ENCODE data around the gene POGLUT2.

Gene POGLUT2

DNA sequence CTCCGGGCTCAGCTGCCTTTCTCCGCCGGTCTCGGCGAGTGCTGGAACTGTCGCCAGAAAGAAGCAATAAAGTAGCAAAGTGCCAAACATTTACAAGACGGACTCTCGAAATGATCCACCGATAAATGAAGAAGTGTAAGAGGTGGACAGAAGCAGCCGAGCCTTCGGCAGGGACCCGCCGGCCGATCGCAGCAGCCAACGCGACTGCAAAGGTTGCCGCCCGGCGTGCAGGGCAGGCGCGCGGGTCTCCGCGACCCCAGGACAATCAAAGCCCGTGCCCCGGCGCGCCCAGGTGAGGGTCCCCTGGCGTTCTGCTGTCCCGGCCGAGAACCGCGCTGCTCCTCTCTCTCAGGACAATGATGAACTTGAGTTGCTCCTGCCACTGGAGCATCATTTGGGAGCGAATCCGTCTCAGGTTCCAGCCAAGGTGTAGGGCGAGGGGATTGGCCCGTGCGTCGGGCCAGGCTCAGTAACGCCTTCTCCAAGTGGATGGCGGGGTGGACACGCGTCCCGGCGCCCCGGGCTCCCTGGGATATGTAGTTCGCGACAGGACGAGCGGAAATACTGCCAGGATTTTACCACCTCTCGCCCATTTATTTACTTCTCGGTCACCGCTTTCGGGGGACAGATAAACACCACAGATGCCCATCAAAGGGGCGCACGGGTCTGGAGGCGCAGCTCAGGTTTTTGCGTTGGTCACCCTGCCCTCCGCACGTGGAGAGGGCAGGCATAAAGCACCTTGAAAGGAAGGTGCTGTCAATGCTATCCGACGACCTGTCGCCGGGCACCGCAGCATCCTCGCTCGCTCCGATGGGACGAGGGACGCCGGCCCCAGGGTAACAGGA lies at the start of gene POGLUT2, which contains the start of gene BIVM:
TSS of gene POGLUT2 (minus strand) at position 396 of the 845 bp plus-strand sequence. CDS start at position 90, 306 bp downstream.
TSS of gene BIVM (plus strand) at position 539 of the 845 bp plus-strand sequence. CDS start 8,149 bp downstream, outside the sequence.
- TF ChIP-seq FOXP2 (optimal IDR thresholded peaks at IDR 0.05; ENCODE audit: control extremely low read depth, extremely low read length, insufficient read depth) (no peak), POLR2AphosphoS5 (IDR thresholded peaks at IDR 0.05; ENCODE audit: borderline replicate concordance, low read depth, low read length) (no peak)
- peak within 1 kb of the TSS; percentile 87 for H3K9ac ChIP-seq (ENCODE audit: insufficient read length)
- DNase-seq (ENCODE audit: low read depth, low spot score) = peak; percentile 8
- peak within 1 kb of the TSS; percentile 87 for H3K4me3 ChIP-seq
- H3K27ac ChIP-seq = no peak within 1 kb of the TSS
- H3K36me3 ChIP-seq (ENCODE audit: insufficient read depth, low read length) = no peaks in the 10 kb centered on the region
- no peaks in the 10 kb centered on the region for H3K9me3 ChIP-seq (ENCODE audit: low read depth, low read length)

GRCh38 chr13:102847272-102848234 lies 48.8 kb upstream of the POGLUT2 start:
- Histone ChIP-seq H3K36me3 (ENCODE audit: insufficient read depth, low read length) (no peaks in the 10 kb centered on the region), H3K27ac (peak overlapping the region; percentile 87), H3K9ac (ENCODE audit: insufficient read length) (peak overlapping the region; percentile 91), H3K4me3 (peak overlapping the region; percentile 97), H3K9me3 (ENCODE audit: low read depth, low read length) (no peaks in the 10 kb centered on the region)
- DNase-seq (ENCODE audit: low read depth, low spot score) = peak; percentile 37
- no peak for TF ChIP-seq FOXP2 (optimal IDR thresholded peaks at IDR 0.05; ENCODE audit: control extremely low read depth, extremely low read length, insufficient read depth)
- no peak for TF ChIP-seq EZH2 (IDR thresholded peaks at IDR 0.05)
- no peak for TF ChIP-seq POLR2AphosphoS5 (IDR thresholded peaks at IDR 0.05; ENCODE audit: borderline replicate concordance, low read depth, low read length)

DNA sequence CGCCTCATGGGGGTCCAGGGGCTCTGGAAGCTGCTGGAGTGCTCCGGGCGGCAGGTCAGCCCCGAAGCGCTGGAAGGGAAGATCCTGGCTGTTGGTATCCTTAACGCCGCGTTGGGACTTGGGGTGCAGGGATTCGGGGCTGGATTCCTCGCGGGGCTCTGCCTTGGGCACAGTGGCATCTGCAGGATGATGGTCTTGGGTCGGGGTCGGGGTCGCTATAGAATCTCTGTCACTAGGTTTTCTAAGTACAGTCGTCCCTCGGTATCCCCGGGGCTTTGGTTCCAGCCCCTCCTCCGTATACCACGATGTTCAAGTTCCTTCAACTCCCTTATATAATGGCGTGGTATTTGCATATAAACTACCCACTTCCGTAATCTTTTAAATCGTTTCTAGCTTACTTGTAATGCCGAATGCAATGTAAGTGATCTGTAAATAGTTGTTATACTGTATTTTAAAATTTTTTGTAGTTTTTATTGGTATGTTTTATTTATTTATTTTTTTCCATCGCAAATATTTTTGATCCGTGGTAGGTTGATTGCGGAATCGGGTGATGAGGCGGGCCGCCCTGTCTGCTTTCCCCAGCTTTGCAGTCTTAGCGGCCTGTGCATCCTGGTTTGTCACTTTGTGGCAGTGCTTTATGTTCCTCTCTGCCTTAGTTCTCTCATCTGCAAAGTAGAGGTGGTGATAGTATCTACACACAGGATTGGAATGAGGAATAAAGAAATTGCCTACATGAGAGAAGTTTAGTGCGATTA lies 47.7 kb upstream of the POGLUT2 start:
- H3K9ac ChIP-seq (ENCODE audit: insufficient read length) = peak overlapping the region; percentile 91
- H3K4me3 ChIP-seq = peak overlapping the region; percentile 97
- H3K9me3 ChIP-seq (ENCODE audit: low read depth, low read length) = no peaks in the 10 kb centered on the region
- H3K36me3 ChIP-seq (ENCODE audit: insufficient read depth, low read length) = no peaks in the 10 kb centered on the region
- TF ChIP-seq FOXP2 (optimal IDR thresholded peaks at IDR 0.05; ENCODE audit: control extremely low read depth, extremely low read length, insufficient read depth) = no peak
- TF ChIP-seq POLR2AphosphoS5 (IDR thresholded peaks at IDR 0.05; ENCODE audit: borderline replicate concordance, low read depth, low read length) = no peak
- TF ChIP-seq EZH2 (IDR thresholded peaks at IDR 0.05) = no peak
- H3K27ac ChIP-seq = peak overlapping the region; percentile 87
- DNase-seq (ENCODE audit: low read depth, low spot score) = peak; percentile 14

DNA sequence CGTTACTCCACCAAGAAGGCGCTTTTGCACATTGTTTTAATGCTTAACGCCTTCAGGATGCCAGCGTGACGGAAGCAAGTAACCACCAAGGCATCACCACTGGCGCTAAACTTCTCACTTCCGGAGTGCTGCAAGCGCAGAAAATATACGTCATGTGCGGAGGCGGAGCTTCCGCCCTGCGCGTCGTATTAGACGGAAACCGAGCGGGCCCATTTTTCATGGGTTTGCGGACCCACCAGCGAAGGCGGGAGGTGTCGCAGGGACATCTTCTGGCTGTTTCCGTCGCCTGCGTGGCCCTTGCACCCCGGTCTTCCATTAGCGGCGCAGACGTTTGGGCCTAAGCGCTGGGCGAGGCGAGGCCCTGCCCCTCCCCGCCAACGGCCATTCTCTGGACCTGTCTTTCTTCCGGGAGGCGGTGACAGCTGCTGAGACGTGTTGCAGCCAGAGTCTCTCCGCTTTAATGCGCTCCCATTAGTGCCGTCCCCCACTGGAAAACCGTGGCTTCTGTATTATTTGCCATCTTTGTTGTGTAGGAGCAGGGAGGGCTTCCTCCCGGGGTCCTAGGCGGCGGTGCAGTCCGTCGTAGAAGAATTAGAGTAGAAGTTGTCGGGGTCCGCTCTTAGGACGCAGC lies 47.0 kb upstream of the POGLUT2 start, which contains the start of gene ERCC5:
TSS of gene ERCC5 (plus strand) at position 403 of the 631 bp plus-strand sequence. CDS start 235 bp downstream, outside the sequence.
- Histone ChIP-seq H3K9ac (ENCODE audit: insufficient read length) (peak within 1 kb of the TSS; percentile 91), H3K27ac (peak within 1 kb of the TSS; percentile 87), H3K36me3 (ENCODE audit: insufficient read depth, low read length) (no peaks in the 10 kb centered on the region), H3K4me3 (peak within 1 kb of the TSS; percentile 97), H3K9me3 (ENCODE audit: low read depth, low read length) (no peaks in the 10 kb centered on the region)
- peak; percentile 86 for DNase-seq (ENCODE audit: low read depth, low spot score)
- TF ChIP-seq POLR2AphosphoS5 (IDR thresholded peaks at IDR 0.05; ENCODE audit: borderline replicate concordance, low read depth, low read length) = peak; percentile 96
- peak; percentile 47 for TF ChIP-seq FOXP2 (optimal IDR thresholded peaks at IDR 0.05; ENCODE audit: control extremely low read depth, extremely low read length, insufficient read depth)
- no peak for TF ChIP-seq EZH2 (IDR thresholded peaks at IDR 0.05)

DNA sequence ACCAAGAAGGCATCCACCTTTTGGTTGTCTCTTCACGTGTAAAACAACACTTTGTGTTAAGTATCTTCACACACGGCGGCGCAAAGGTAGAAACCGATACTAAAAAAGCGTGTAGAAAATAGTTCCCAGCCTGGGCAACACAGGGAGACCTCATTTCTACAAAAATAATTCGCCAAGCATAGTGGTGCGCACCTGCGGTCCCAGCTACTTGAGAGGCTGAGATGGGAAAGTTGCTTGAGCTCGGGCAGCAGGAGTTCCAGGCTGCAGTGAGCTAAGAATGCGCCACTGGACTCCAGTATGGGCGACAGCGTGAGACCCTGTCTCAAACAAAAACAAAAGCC lies 46.5 kb upstream of the POGLUT2 start:
- Histone ChIP-seq H3K9me3 (ENCODE audit: low read depth, low read length) (no peaks in the 10 kb centered on the region), H3K9ac (ENCODE audit: insufficient read length) (peak overlapping the region; percentile 91), H3K4me3 (peak overlapping the region; percentile 97), H3K27ac (peak overlapping the region; percentile 75), H3K36me3 (ENCODE audit: insufficient read depth, low read length) (no peaks in the 10 kb centered on the region)
- no peak for DNase-seq (ENCODE audit: low read depth, low spot score)
- TF ChIP-seq POLR2AphosphoS5 (IDR thresholded peaks at IDR 0.05; ENCODE audit: borderline replicate concordance, low read depth, low read length) = no peak

GRCh38 chr13:102839462-102839861 lies 40.7 kb upstream of the POGLUT2 start:
- TF ChIP-seq POLR2AphosphoS5 (IDR thresholded peaks at IDR 0.05; ENCODE audit: borderline replicate concordance, low read depth, low read length) = no peak
- TF ChIP-seq FOXP2 (optimal IDR thresholded peaks at IDR 0.05; ENCODE audit: control extremely low read depth, extremely low read length, insufficient read depth) = no peak
- TF ChIP-seq EZH2 (IDR thresholded peaks at IDR 0.05) = no peak
- no peak overlapping the region for H3K4me3 ChIP-seq
- DNase-seq (ENCODE audit: low read depth, low spot score) = no peak
- no peak overlapping the region for H3K9ac ChIP-seq (ENCODE audit: insufficient read length)
- H3K27ac ChIP-seq = no peak overlapping the region
- no peaks in the 10 kb centered on the region for H3K9me3 ChIP-seq (ENCODE audit: low read depth, low read length)
- no peaks in the 10 kb centered on the region for H3K36me3 ChIP-seq (ENCODE audit: insufficient read depth, low read length)

DNA sequence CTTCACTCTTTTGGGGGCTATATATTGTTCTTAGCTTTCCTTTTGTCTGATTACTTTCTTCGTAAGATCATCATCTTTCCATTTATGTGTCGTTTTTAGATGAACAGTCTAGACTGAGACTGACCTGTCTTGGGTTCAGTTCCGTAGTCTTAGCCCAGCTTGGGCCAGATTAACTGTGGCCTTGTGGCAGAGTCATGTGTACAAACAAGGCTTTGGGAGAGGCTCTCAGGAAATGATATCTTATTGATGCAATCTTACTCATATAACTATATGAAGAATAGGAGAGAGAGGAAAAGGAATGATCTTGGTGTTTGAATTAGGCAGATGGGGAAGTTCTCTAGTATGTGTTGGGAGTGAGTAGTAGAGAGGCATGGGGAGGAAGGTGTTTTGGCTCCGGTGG lies 40.2 kb upstream of the POGLUT2 start:
- no peak for TF ChIP-seq FOXP2 (optimal IDR thresholded peaks at IDR 0.05; ENCODE audit: control extremely low read depth, extremely low read length, insufficient read depth)
- no peaks in the 10 kb centered on the region for H3K9me3 ChIP-seq (ENCODE audit: low read depth, low read length)
- H3K36me3 ChIP-seq (ENCODE audit: insufficient read depth, low read length) = no peaks in the 10 kb centered on the region
- DNase-seq (ENCODE audit: low read depth, low spot score) = no peak
- H3K27ac ChIP-seq = no peak overlapping the region
- no peak overlapping the region for H3K9ac ChIP-seq (ENCODE audit: insufficient read length)
- no peak overlapping the region for H3K4me3 ChIP-seq

Measured in SK-N-MC (cell line).